Lung (tissue), 12 donors: Measurements from ENCODE around the gene GRID1. TPM values are rescaled to one million over a fixed set of nuclear protein-coding genes. Genes with fewer than 3 reads are reported as not detected.

ENCODE experiments used
- ATAC-seq: fragments of 200-7000 bp; cut with Tn5 transposase; one replicate; pipeline ENCODE4 v1.9.1; 2020; ENCODE audit warnings: moderate number of reproducible peaks; ENCODE audit not compliant: insufficient read depth, low FRiP score
- DNase-seq, 3 donors: peaks; one replicate each; pipeline ENCODE4 v3.0.0-alpha.2; 2013 to 2017
- H3K27ac ChIP-seq, 2 donors: one replicate each; pipeline ENCODE4 v1.5.1; 2013; ENCODE audit warnings: mild to moderate bottlenecking in 2 of 2, moderate library complexity in 2 of 2, control low read depth in 1 of 2, inconsistent platforms in 1 of 2, low read depth in 1 of 2, low read length in 1 of 2
- H3K27me3 ChIP-seq, 3 donors: one replicate each; pipeline ENCODE4 v1.5.1; 2013; ENCODE audit warnings: low read length in 2 of 3; ENCODE audit not compliant: control insufficient read depth in 3 of 3, insufficient read depth in 3 of 3
- H3K36me3 ChIP-seq, 4 donors: one replicate each; pipeline ENCODE4 v1.5.1; 2013; ENCODE audit warnings: low read length in 4 of 4, mild to moderate bottlenecking in 1 of 4, moderate library complexity in 1 of 4; ENCODE audit not compliant: control insufficient read depth in 4 of 4, insufficient read depth in 4 of 4
- H3K4me1 ChIP-seq, 5 donors: one replicate each; pipeline ENCODE4 v1.5.1; 2013; ENCODE audit warnings: low read length in 5 of 5, mild to moderate bottlenecking in 2 of 5, moderate library complexity in 1 of 5; ENCODE audit not compliant: control insufficient read depth in 5 of 5, insufficient read depth in 5 of 5
- H3K4me3 ChIP-seq: one replicate; pipeline ENCODE4 v1.5.1; 2013; ENCODE audit warnings: mild to moderate bottlenecking, control low read depth, moderate library complexity
- H3K9ac ChIP-seq, 2 donors: one replicate each; pipeline ENCODE4 v1.5.1; 2013; ENCODE audit warnings: low read length in 2 of 2, control low read depth in 1 of 2; ENCODE audit not compliant: insufficient read depth in 1 of 2
- H3K9me3 ChIP-seq, 4 donors: one replicate each; pipeline ENCODE4 v1.5.1; 2013; ENCODE audit warnings: low read length in 3 of 4, mild to moderate bottlenecking in 1 of 4, moderate library complexity in 1 of 4; ENCODE audit not compliant: control insufficient read depth in 4 of 4, insufficient read depth in 3 of 4
- WGBS, 2 donors: extraction: QIAGEN DNeasy Blood & Tissue Kit; methylation state at CpG; one replicate each; pipeline ENCODE4 v1.1.7; 2013; 5-methylcytosine and 5-hydroxymethylcytosine counted together
- polyA plus RNA-seq, 2 donors: library from polyadenylated mRNA; stranded (reverse); fragments of 200-250 nt; gene quantifications; one replicate each; pipeline ENCODE4 v1.2.1, GENCODE V29; 2013
- total RNA-seq, 2 donors: library from RNA; depleted of rRNA in 1 of 2; stranded (reverse); fragments of >200 nt in 1 of 2; gene quantifications; one replicate each; pipeline ENCODE4 v1.2.1, GENCODE V29; 2014 to 2021
- TF ChIP-seq, protein P1 (sequence below): IDR thresholded peaks from 2 replicates; pipeline ENCODE4 v1.5.1; 2012; ENCODE audit warnings: mild to moderate bottlenecking; ENCODE audit errors: control extremely low read depth, extremely low read depth
- donor health status: control.
- donor health status: control.
- donor health status: Bipolar disorder and iron deficiency.
- donor health status: healthy.
- donor health status: DM: yes; HTN: yes; CAD: no.

The GRID1 gene
- total and polyA plus RNA-seq, 4 donors = 1.1 to 3.6 (median 2.2) TPM

DNA sequence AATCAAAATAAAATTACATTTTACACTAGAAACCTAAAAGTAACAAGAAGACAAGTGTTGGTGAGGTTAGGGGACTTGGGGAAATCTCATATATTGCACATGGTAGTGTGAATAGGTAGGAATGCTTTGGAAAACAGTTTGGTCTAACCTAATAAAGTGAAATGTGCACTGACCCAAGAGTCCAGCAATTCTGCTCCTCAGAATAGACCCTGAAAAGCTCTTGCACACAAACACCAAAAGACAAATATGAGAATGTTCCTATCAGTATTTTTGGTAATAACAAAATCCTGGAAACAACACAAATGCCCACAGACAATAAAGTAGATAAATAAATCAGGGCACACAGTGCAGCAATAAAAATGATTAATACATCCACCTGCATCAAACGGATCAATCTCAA is 165.7 kb downstream of the GRID1 start:
- Histone ChIP-seq H3K4me1 (no peaks in the 10 kb centered on the region), H3K27me3 (no peaks in the 10 kb centered on the region), H3K36me3 (no peaks in the 10 kb centered on the region), H3K27ac (no peak overlapping the region), H3K9me3 (no peaks in the 10 kb centered on the region), H3K4me3 (no peak overlapping the region), H3K9ac (no peak overlapping the region)
- ATAC-seq = no peak
- TF ChIP-seq, protein P1, sequence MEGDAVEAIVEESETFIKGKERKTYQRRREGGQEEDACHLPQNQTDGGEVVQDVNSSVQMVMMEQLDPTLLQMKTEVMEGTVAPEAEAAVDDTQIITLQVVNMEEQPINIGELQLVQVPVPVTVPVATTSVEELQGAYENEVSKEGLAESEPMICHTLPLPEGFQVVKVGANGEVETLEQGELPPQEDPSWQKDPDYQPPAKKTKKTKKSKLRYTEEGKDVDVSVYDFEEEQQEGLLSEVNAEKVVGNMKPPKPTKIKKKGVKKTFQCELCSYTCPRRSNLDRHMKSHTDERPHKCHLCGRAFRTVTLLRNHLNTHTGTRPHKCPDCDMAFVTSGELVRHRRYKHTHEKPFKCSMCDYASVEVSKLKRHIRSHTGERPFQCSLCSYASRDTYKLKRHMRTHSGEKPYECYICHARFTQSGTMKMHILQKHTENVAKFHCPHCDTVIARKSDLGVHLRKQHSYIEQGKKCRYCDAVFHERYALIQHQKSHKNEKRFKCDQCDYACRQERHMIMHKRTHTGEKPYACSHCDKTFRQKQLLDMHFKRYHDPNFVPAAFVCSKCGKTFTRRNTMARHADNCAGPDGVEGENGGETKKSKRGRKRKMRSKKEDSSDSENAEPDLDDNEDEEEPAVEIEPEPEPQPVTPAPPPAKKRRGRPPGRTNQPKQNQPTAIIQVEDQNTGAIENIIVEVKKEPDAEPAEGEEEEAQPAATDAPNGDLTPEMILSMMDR = no peak
- WGBS, 2 donors = 69 to 83% methylated on average over 1 of the region's 1 CpG
- DNase-seq = no peak

DNA sequence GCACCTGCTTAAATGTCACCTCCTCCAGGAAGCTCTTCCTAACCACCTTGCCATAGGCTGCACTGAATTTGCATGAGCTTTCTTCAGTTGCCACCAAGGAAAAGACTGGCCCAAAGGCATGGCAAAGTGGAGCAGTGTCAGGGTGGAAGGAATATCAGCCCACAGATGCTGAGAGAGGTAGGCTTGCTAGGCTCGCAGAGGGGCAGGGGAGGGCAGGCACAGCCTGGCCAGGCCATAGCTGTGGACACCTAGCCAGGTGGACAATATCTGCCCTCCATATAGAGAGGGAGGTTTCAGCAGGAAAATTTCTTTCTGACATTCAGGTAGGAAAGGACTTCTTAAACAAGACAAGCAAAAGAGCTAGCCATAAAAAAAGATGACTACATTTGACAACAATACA is 166.3 kb downstream of the GRID1 start:
- Histone ChIP-seq H3K9me3 (no peaks in the 10 kb centered on the region), H3K27ac (no peak overlapping the region), H3K36me3 (no peaks in the 10 kb centered on the region), H3K9ac (no peak overlapping the region), H3K27me3 (no peaks in the 10 kb centered on the region), H3K4me1 (no peaks in the 10 kb centered on the region), H3K4me3 (no peak overlapping the region)
- TF ChIP-seq, protein P1 = no peak
- DNase-seq (no peak), ATAC-seq (no peak)
- WGBS, 2 donors = 80 to 92% methylated on average over 1 of the region's 1 CpG

DNA sequence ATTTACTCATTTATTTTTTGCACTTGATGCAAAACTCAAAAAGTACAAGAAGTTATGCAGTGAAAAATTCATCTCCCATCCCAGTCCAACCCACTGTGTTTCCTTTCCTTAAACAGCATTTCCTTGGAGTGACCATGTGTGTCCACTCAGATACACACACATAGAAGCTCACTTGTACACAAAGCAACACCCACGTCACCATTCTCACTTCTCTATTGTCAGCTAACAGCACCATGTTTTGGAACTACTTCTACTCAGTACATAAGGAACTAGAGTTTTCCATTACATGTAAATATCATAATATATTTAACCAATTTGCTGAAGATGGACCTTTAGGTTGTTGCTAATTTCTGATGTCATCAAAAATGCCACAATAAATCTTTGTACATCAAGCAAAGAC is 167.6 kb downstream of the GRID1 start:
- TF ChIP-seq, protein P1 = no peak
- ATAC-seq (no peak), DNase-seq (no peak)
- Histone ChIP-seq H3K27me3 (no peaks in the 10 kb centered on the region), H3K9ac (no peak overlapping the region), H3K36me3 (no peaks in the 10 kb centered on the region), H3K4me3 (no peak overlapping the region), H3K27ac (no peak overlapping the region), H3K4me1 (no peaks in the 10 kb centered on the region), H3K9me3 (no peaks in the 10 kb centered on the region)
- WGBS, 2 donors = 31 to 63% methylated on average over 1 of the region's 1 CpG

DNA sequence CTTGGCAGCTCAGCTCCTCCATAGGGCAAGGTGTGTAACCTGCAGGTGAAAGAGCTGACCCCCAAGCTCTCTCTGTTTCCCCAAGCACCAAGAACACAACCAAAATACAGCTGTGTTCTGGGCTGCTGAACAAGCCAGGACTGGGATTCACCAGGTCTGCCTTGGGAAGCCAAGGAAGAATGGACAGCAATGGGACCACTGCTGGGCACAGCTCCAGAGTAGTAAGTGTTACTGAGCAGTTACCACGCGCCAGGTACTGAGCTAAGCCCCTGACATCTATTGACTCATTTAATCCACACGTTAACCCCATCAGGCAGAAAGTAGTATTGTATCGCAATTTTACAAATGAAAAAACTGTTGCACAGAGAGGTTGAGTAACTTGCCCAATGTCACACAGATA is 168.3 kb downstream of the GRID1 start:
- Histone ChIP-seq H3K9ac (no peak overlapping the region), H3K36me3 (no peaks in the 10 kb centered on the region), H3K4me3 (no peak overlapping the region), H3K9me3 (no peaks in the 10 kb centered on the region), H3K27me3 (no peaks in the 10 kb centered on the region), H3K27ac (no peak overlapping the region), H3K4me1 (no peaks in the 10 kb centered on the region)
- TF ChIP-seq, protein P1 = no peak
- WGBS, 2 donors = 88 to 91% methylated on average over 4 of the region's 4 CpGs
- ATAC-seq (no peak), DNase-seq (no peak)
